HepG2 (cell line): Measurements from ENCODE around the gene PDE1C. TPM values are rescaled to one million over a fixed set of nuclear protein-coding genes. Genes with fewer than 3 reads are reported as not detected.

ENCODE experiments used
- CBX5 ChIP-seq: sonication (generic); formaldehyde crosslinking; IDR thresholded peaks from 2 replicates; pipeline ENCODE4 v1.4.0; 2020; ENCODE audit warnings: missing genetic modification reagents, borderline replicate concordance
- CEBPG ChIP-seq: IDR thresholded peaks from 2 replicates; pipeline ENCODE4 v1.6.1; 2016
- HOXA9 ChIP-seq: sonication (generic); formaldehyde crosslinking; IDR thresholded peaks from 2 replicates; pipeline ENCODE4 v1.8.1; 2022; ENCODE audit warnings: missing genetic modification reagents, mild to moderate bottlenecking, moderate library complexity, borderline replicate concordance
- JARID2 ChIP-seq: sonication (generic); formaldehyde crosslinking; IDR thresholded peaks from 2 replicates; pipeline ENCODE4 v1.8.1; 2023; ENCODE audit warnings: missing genetic modification reagents, inconsistent platforms; ENCODE audit not compliant: insufficient replicate concordance
- REL ChIP-seq: sonication (generic); formaldehyde crosslinking; conservative IDR thresholded peaks from 2 replicates; pipeline ENCODE4 v1.8.0; 2022; ENCODE audit warnings: mild to moderate bottlenecking, missing genetic modification reagents, moderate library complexity
- YEATS4 ChIP-seq: sonication (generic); formaldehyde crosslinking; IDR thresholded peaks from 2 replicates; pipeline ENCODE4 v1.4.0; 2020; ENCODE audit warnings: missing genetic modification reagents, borderline replicate concordance
- ZNF850 ChIP-seq: sonication (generic); formaldehyde crosslinking; conservative IDR thresholded peaks from 2 replicates; pipeline ENCODE4 v1.9.0; 2021; ENCODE audit warnings: mild to moderate bottlenecking, missing genetic modification reagents
- polyA plus RNA-seq, 8 experiments: library from polyadenylated mRNA; depleted of rRNA in 3 of 8; stranded (reverse) in 7 of 8; unstranded in 1 of 8; fragments of >200 nt; fragmentation: Illumina TruSeq in 4 of 8; extraction: Trizol in 4 of 8; gene quantifications; 2 replicates each; pipeline versions ENCODE4 v1.2.1 to v1.2.3, GENCODE V29; 2011 to 2016; ENCODE audit warnings: low read depth in 4 of 8, missing spikeins in 1 of 8, mixed read lengths in 1 of 8; ENCODE audit not compliant: insufficient read depth in 1 of 8
- total RNA-seq, 5 experiments: library from RNA; depleted of rRNA; stranded (reverse); fragments of >200 nt; fragmentation: Illumina TruSeq; extraction: Trizol; gene quantifications; 2 replicates each; pipeline ENCODE4 v1.2.3, GENCODE V29; 2016; ENCODE audit warnings: low read depth in 1 of 5
- TF ChIP-seq, protein P1 (sequence below), 2 experiments: fragments of 450-650 bp in 1 of 2; sonication (generic) in 1 of 2; formaldehyde crosslinking in 1 of 2; IDR thresholded peaks; 2 replicates each; pipeline versions ENCODE4 v1.6.1 to v1.8.0; 2016 to 2022; ENCODE audit warnings: antibody characterized with exemption in 1 of 2, mild to moderate bottlenecking in 1 of 2, missing genetic modification reagents in 1 of 2
- TF ChIP-seq, protein P2 (sequence below): sonication (generic); formaldehyde crosslinking; IDR thresholded peaks from 2 replicates; pipeline ENCODE4 v1.4.0; 2020; ENCODE audit warnings: missing genetic modification reagents
- TF ChIP-seq, protein P3 (sequence below): IDR thresholded peaks from 2 replicates; pipeline ENCODE4 v1.4.0; 2020; ENCODE audit warnings: mild to moderate bottlenecking, missing genetic modification reagents
- TF ChIP-seq, protein P4 (sequence below): sonication (generic); formaldehyde crosslinking; IDR thresholded peaks from 2 replicates; pipeline ENCODE4 v1.8.1; 2023; ENCODE audit warnings: mild to moderate bottlenecking, inconsistent platforms, moderate library complexity, missing genetic modification reagents, borderline replicate concordance
- TF ChIP-seq, protein P5 (sequence below): sonication (generic); IDR thresholded peaks from 2 replicates; pipeline ENCODE4 v1.6.1; 2016; ENCODE audit warnings: low read depth, borderline replicate concordance

The PDE1C gene
- total and polyA plus RNA-seq, 2 of the 13 experiments (the other 11 are each of a cell fraction or from before 2014, with no cell fraction given) = not detected

DNA sequence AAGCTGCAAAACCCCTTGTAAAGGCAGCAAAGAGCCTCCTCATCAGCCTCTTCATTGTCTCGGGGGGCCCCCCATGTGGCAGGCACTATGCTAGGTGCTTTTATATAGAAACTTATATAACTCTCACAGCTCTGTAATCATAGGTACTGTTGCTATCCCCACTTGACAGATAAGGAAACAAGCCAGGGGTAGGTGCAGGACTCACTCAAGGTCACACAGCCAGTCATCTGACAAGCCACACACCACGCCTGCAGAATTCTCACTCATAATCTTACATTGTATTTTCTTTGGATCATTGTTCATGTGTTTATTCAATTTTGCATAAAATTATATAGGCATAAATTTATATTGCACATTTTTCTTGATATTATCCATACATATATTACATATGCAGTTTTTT lies 217.7 kb downstream of the PDE1C start (continued):
- TF ChIP-seq, protein P1, sequence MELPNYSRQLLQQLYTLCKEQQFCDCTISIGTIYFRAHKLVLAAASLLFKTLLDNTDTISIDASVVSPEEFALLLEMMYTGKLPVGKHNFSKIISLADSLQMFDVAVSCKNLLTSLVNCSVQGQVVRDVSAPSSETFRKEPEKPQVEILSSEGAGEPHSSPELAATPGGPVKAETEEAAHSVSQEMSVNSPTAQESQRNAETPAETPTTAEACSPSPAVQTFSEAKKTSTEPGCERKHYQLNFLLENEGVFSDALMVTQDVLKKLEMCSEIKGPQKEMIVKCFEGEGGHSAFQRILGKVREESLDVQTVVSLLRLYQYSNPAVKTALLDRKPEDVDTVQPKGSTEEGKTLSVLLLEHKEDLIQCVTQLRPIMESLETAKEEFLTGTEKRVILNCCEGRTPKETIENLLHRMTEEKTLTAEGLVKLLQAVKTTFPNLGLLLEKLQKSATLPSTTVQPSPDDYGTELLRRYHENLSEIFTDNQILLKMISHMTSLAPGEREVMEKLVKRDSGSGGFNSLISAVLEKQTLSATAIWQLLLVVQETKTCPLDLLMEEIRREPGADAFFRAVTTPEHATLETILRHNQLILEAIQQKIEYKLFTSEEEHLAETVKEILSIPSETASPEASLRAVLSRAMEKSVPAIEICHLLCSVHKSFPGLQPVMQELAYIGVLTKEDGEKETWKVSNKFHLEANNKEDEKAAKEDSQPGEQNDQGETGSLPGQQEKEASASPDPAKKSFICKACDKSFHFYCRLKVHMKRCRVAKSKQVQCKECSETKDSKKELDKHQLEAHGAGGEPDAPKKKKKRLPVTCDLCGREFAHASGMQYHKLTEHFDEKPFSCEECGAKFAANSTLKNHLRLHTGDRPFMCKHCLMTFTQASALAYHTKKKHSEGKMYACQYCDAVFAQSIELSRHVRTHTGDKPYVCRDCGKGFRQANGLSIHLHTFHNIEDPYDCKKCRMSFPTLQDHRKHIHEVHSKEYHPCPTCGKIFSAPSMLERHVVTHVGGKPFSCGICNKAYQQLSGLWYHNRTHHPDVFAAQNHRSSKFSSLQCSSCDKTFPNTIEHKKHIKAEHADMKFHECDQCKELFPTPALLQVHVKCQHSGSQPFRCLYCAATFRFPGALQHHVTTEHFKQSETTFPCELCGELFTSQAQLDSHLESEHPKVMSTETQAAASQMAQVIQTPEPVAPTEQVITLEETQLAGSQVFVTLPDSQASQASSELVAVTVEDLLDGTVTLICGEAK (IDR thresholded peaks at IDR 0.05) = no peak
- TF ChIP-seq, protein P1 (CRISPR knock-in tag; IDR thresholded peaks at IDR 0.05) = no peak
- TF ChIP-seq ZNF850 (CRISPR knock-in tag) = no peak
- TF ChIP-seq CEBPG (CRISPR knock-in tag) = no peak
- TF ChIP-seq HOXA9 (CRISPR knock-in tag) = no peak
- TF ChIP-seq YEATS4 (CRISPR knock-in tag) = no peak
- TF ChIP-seq, protein P2, sequence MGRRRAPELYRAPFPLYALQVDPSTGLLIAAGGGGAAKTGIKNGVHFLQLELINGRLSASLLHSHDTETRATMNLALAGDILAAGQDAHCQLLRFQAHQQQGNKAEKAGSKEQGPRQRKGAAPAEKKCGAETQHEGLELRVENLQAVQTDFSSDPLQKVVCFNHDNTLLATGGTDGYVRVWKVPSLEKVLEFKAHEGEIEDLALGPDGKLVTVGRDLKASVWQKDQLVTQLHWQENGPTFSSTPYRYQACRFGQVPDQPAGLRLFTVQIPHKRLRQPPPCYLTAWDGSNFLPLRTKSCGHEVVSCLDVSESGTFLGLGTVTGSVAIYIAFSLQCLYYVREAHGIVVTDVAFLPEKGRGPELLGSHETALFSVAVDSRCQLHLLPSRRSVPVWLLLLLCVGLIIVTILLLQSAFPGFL = no peak
- no peak for TF ChIP-seq JARID2
- TF ChIP-seq, protein P3, sequence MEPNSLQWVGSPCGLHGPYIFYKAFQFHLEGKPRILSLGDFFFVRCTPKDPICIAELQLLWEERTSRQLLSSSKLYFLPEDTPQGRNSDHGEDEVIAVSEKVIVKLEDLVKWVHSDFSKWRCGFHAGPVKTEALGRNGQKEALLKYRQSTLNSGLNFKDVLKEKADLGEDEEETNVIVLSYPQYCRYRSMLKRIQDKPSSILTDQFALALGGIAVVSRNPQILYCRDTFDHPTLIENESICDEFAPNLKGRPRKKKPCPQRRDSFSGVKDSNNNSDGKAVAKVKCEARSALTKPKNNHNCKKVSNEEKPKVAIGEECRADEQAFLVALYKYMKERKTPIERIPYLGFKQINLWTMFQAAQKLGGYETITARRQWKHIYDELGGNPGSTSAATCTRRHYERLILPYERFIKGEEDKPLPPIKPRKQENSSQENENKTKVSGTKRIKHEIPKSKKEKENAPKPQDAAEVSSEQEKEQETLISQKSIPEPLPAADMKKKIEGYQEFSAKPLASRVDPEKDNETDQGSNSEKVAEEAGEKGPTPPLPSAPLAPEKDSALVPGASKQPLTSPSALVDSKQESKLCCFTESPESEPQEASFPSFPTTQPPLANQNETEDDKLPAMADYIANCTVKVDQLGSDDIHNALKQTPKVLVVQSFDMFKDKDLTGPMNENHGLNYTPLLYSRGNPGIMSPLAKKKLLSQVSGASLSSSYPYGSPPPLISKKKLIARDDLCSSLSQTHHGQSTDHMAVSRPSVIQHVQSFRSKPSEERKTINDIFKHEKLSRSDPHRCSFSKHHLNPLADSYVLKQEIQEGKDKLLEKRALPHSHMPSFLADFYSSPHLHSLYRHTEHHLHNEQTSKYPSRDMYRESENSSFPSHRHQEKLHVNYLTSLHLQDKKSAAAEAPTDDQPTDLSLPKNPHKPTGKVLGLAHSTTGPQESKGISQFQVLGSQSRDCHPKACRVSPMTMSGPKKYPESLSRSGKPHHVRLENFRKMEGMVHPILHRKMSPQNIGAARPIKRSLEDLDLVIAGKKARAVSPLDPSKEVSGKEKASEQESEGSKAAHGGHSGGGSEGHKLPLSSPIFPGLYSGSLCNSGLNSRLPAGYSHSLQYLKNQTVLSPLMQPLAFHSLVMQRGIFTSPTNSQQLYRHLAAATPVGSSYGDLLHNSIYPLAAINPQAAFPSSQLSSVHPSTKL (CRISPR knock-in tag) = no peak
- TF ChIP-seq, protein P4, sequence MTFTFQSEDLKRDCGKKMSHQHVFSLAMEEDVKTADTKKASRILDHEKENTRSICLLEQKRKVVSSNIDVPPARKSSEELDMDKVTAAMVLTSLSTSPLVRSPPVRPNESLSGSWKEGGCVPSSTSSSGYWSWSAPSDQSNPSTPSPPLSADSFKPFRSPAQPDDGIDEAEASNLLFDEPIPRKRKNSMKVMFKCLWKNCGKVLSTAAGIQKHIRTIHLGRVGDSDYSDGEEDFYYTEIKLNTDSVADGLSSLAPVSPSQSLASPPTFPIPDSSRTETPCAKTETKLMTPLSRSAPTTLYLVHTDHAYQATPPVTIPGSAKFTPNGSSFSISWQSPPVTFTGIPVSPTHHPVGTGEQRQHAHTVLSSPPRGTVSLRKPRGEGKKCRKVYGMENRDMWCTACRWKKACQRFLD (CRISPR knock-in tag) = no peak
- no peak for TF ChIP-seq CBX5 (CRISPR knock-in tag)
- TF ChIP-seq, protein P5, sequence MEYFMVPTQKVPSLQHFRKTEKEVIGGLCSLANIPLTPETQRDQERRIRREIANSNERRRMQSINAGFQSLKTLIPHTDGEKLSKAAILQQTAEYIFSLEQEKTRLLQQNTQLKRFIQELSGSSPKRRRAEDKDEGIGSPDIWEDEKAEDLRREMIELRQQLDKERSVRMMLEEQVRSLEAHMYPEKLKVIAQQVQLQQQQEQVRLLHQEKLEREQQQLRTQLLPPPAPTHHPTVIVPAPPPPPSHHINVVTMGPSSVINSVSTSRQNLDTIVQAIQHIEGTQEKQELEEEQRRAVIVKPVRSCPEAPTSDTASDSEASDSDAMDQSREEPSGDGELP = no peak
- no peak for TF ChIP-seq REL (CRISPR knock-in tag)
